Skeletal muscle tissue (tissue), 1 donor: Measurements from ENCODE around the gene ACE. TPM values are rescaled to one million over a fixed set of nuclear protein-coding genes. Genes with fewer than 3 reads are reported as not detected.

Experiments used
- total RNA-seq: library from RNA; depleted of rRNA; stranded (reverse); fragments of >200 nt; gene quantifications from one replicate; pipeline ENCODE4 v1.2.3, GENCODE V29; 2014

ACE gene
- total RNA-seq, 1 donor from 2014 or later: 7.8 TPM

Other genes with a start within 250 kb of the ACE start
- gene CYB561, start 30.8 kb upstream of the ACE start, total RNA-seq: 4.2 TPM
- gene KCNH6, start 46.3 kb downstream of the ACE start, total RNA-seq: not detected
- gene DCAF7, start 73.4 kb downstream of the ACE start, total RNA-seq: 13.6 TPM
- gene TACO1, start 123.8 kb downstream of the ACE start, total RNA-seq: 14.6 TPM
- gene MAP3K3, start 145.4 kb downstream of the ACE start, total RNA-seq: 25.1 TPM
- gene LIMD2, start 223.1 kb downstream of the ACE start, total RNA-seq: 3.7 TPM